Measurements from ENCODE around the gene RPS10. TPM values are rescaled to one million over a fixed set of nuclear protein-coding genes. Genes with fewer than 3 reads are reported as not detected.

The RPS10 gene
- total and polyA plus RNA-seq, 2 of the 8 experiments (the other 6 are each of a cell fraction or from before 2014, with no cell fraction given): 2,408 to 11,142 TPM

GRCh38 chr6:34469499-34469898 lies 43.6 kb upstream of the RPS10 start:
- CTCF ChIA-PET (ENCODE audit: partially characterized antibody): interaction anchor here (1.8 kb wide), 1 partner anchor 12 kb away, joined by 6 read pairs; no protein-coding TSS in a partner anchor
- no peak for FAIRE-seq
- H4K5ac ChIP-seq (ENCODE audit: insufficient read length, low read depth, low read length): no peak overlapping the region
- no peak for TF ChIP-seq RBBP5 (IDR thresholded peaks at IDR 0.05; ENCODE audit: borderline replicate concordance, low read depth, low read length)
- TF ChIP-seq CEBPB (IDR thresholded peaks at IDR 0.05; ENCODE audit: low read depth, low read length): no peak
- no peak for TF ChIP-seq CHD1 (IDR thresholded peaks at IDR 0.05; ENCODE audit: low read depth, low read length)
- no peak for TF ChIP-seq CTBP2 (IDR thresholded peaks at IDR 0.05; ENCODE audit: borderline replicate concordance, insufficient read depth, insufficient read length, low read length)
- no peak for TF ChIP-seq SP1 (IDR thresholded peaks at IDR 0.05; ENCODE audit: low read depth, low read length)
- no peak for TF ChIP-seq CBX5 (IDR thresholded peaks at IDR 0.05; ENCODE audit: low read depth, low read length)
- TF ChIP-seq KDM5A (IDR thresholded peaks at IDR 0.05; ENCODE audit: low read length): no peak
- no peak for TF ChIP-seq CBX8 (IDR thresholded peaks at IDR 0.05; ENCODE audit: borderline replicate concordance, low read depth, low read length)
- TF ChIP-seq NANOG (IDR thresholded peaks at IDR 0.05; ENCODE audit: insufficient read depth, low read depth, low read length, poor library complexity, severe bottlenecking): no peak
- TF ChIP-seq GABPA (IDR thresholded peaks at IDR 0.05; ENCODE audit: borderline replicate concordance, insufficient read depth, low read length): no peak
- no peak for TF ChIP-seq TCF12 (IDR thresholded peaks at IDR 0.05; ENCODE audit: low read depth, low read length)
- TF ChIP-seq, protein P1, sequence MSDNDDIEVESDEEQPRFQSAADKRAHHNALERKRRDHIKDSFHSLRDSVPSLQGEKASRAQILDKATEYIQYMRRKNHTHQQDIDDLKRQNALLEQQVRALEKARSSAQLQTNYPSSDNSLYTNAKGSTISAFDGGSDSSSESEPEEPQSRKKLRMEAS (IDR thresholded peaks at IDR 0.05): no peak
- no peak for TF ChIP-seq KDM4A (IDR thresholded peaks at IDR 0.05; ENCODE audit: low read depth, low read length, severe bottlenecking)
- TF ChIP-seq PHF8 (conservative IDR thresholded peaks at IDR 0.05; ENCODE audit: low read depth, low read length): no peak

More at GRCh38 chr6:34469499-34469898, 43.6 kb upstream of the RPS10 start:
- H3K27ac ChIP-seq (ENCODE audit: low read depth, low read length): no peak overlapping the region
- no peak overlapping the region for H2AFZ ChIP-seq (ENCODE audit: low read length)
- H3K18ac ChIP-seq (ENCODE audit: extremely low read depth, low read length): no peak overlapping the region
- no peak overlapping the region for H4K91ac ChIP-seq (replicated peaks; ENCODE audit: insufficient read length, low read length)
- no peak overlapping the region for H2BK5ac ChIP-seq (ENCODE audit: low read depth, low read length)
- 0 out of 2 replicates have a peak overlapping the region, but pooled peaks have one; percentile 24 for H2AK5ac ChIP-seq (ENCODE audit: low read depth, low read length)
- H2BK120ac ChIP-seq (replicated peaks; ENCODE audit: low read depth, low read length): no peak overlapping the region
- H3K4ac ChIP-seq (replicated peaks; ENCODE audit: insufficient read length, low read depth, low read length): no peak overlapping the region
- 92% methylated on average over 3 of the region's 3 CpGs; no CpG with 5 or more reads in 1 of the 2 experiments for WGBS, 2 experiments (ENCODE audit: extremely low coverage in 1 of 2, insufficient coverage in 1 of 2, insufficient read length in 1 of 2, insufficient replicate concordance in 2 of 2, low coverage in 1 of 2, low lambda C conversion rate in 2 of 2, missing lambda C conversion rate in 1 of 2)
- no peaks in the 10 kb centered on the region; a peak in 1 of 4 replicates for H3K9me3 ChIP-seq (ENCODE audit: insufficient read depth in 2 of 2, low read depth in 1 of 2, low read length in 1 of 2)
- H3K9ac ChIP-seq (replicated peaks in 1 of 4; ENCODE audit: extremely low read depth in 1 of 4, low read depth in 3 of 4, low read length in 3 of 4): no peak overlapping the region
- no peaks in the 10 kb centered on the region for H3K79me1 ChIP-seq (ENCODE audit: low read depth, low read length)
- no peak overlapping the region for H2BK15ac ChIP-seq (ENCODE audit: low read length)
- peaks cover 0 to 11% (median 8%) of the 10 kb centered on the region in 4 experiments; a peak in 4 of 7 replicates for H3K27me3 ChIP-seq (replicated peaks in 1 of 4; ENCODE audit: control insufficient read depth in 3 of 4, extremely low read depth in 1 of 4, insufficient read depth in 3 of 4, low read length in 3 of 4)
- H3K4me3 ChIP-seq (ENCODE audit: extremely low read depth in 1 of 4, insufficient read depth in 2 of 4, low read depth in 3 of 4, low read length in 4 of 4): no peak overlapping the region
- H3K4me1 ChIP-seq (replicated peaks in 1 of 4; ENCODE audit: control insufficient read depth in 3 of 4, insufficient read depth in 4 of 4, low read length in 3 of 4): peaks cover 0 to 7% (median 6%) of the 10 kb centered on the region in 4 experiments; a peak in 5 of 7 replicates
- H3K23ac ChIP-seq (ENCODE audit: insufficient read length): no peak overlapping the region
- DNase-seq (ENCODE audit: low read depth in 1 of 2, low spot score in 2 of 2): no peak
- no peaks in the 10 kb centered on the region for H3K79me2 ChIP-seq (ENCODE audit: control insufficient read depth in 1 of 2, insufficient read depth in 2 of 2, low read length in 2 of 2)
- POLR2A ChIA-PET (ENCODE audit: partially characterized antibody): interaction anchor here (1.2 to 1.6 kb wide), 3 partner anchors 14 to 27 kb away, joined by 3 to 7 read pairs (median 3); no protein-coding TSS in a partner anchor
- peaks cover 11% of the 10 kb centered on the region; the same call in 1 of the 2 replicates for H3K23me2 ChIP-seq (ENCODE audit: low read depth, low read length)
- H3K56ac ChIP-seq (replicated peaks; ENCODE audit: insufficient read length, low read depth, low read length): no peak overlapping the region
- H2BK20ac ChIP-seq (ENCODE audit: low read length): no peak overlapping the region
- no peaks in the 10 kb centered on the region for H3K36me3 ChIP-seq (ENCODE audit: control insufficient read depth in 2 of 4, insufficient read depth in 4 of 4, low read length in 3 of 4)
- H4K8ac ChIP-seq (ENCODE audit: extremely low read depth, insufficient read depth, low read length): peak overlapping the region; percentile 65; the same call in 1 of the 2 replicates
- H3K14ac ChIP-seq (ENCODE audit: insufficient read length): no peak overlapping the region
- 0 out of 2 replicates have a peak overlapping the region, but pooled peaks have one; percentile 27 for H2BK12ac ChIP-seq (ENCODE audit: low read depth, low read length)
- no peaks in the 10 kb centered on the region for H4K20me1 ChIP-seq (replicated peaks in 1 of 2; ENCODE audit: control insufficient read depth in 1 of 2, insufficient read depth in 2 of 2, low read length in 2 of 2)
- no peak overlapping the region for H3K4me2 ChIP-seq (ENCODE audit: insufficient read depth in 1 of 2, low read depth in 2 of 2, low read length in 2 of 2)
